Thymus (tissue), 11 donors: Measurements from ENCODE around the gene IFNE. TPM values are rescaled to one million over a fixed set of nuclear protein-coding genes. Genes with fewer than 3 reads are reported as not detected.

ENCODE experiments used
- DNase-seq, 9 donors: peaks; one replicate each; pipeline ENCODE4 v3.0.0-alpha.2; 2013; ENCODE audit warnings: low spot score in 9 of 9, low read depth in 6 of 9, missing footprints in 1 of 9
- H3K27ac ChIP-seq, 2 donors: one replicate each; pipeline ENCODE4 v1.5.1; 2013; ENCODE audit warnings: control low read depth in 1 of 2, low read depth in 1 of 2, low read length in 1 of 2, mild to moderate bottlenecking in 1 of 2, moderate library complexity in 1 of 2
- H3K27me3 ChIP-seq, 2 donors: one replicate each; pipeline ENCODE4 v1.5.1; 2013; ENCODE audit warnings: low read length in 1 of 2; ENCODE audit not compliant: control insufficient read depth in 2 of 2, insufficient read depth in 1 of 2
- H3K36me3 ChIP-seq, 2 donors: one replicate each; pipeline ENCODE4 v1.5.1; 2013; ENCODE audit warnings: low read length in 1 of 2, mild to moderate bottlenecking in 1 of 2, moderate library complexity in 1 of 2; ENCODE audit not compliant: control insufficient read depth in 2 of 2, insufficient read depth in 2 of 2
- H3K4me1 ChIP-seq, 2 donors: one replicate each; pipeline ENCODE4 v1.5.1; 2013; ENCODE audit warnings: low read length in 2 of 2; ENCODE audit not compliant: control insufficient read depth in 2 of 2, insufficient read depth in 2 of 2
- H3K4me3 ChIP-seq, 2 donors: one replicate each; pipeline ENCODE4 v1.5.1; 2013; ENCODE audit warnings: low read length in 2 of 2, control low read depth in 1 of 2, mild to moderate bottlenecking in 1 of 2
- H3K9me3 ChIP-seq, 2 donors: one replicate each; pipeline ENCODE4 v1.5.1; 2013; ENCODE audit warnings: low read length in 1 of 2, mild to moderate bottlenecking in 1 of 2; ENCODE audit not compliant: control insufficient read depth in 2 of 2, insufficient read depth in 1 of 2
- WGBS: extraction: QIAGEN DNeasy Blood & Tissue Kit; methylation state at CpG from one replicate; pipeline ENCODE4 v1.1.7; 2013; 5-methylcytosine and 5-hydroxymethylcytosine counted together
- polyA plus RNA-seq: library from polyadenylated mRNA; stranded (reverse); fragments of 200-250 nt; gene quantifications from one replicate; pipeline ENCODE4 v1.2.3, GENCODE V29; 2013
- total RNA-seq: library from RNA; stranded (reverse); fragments of 120-200 nt; gene quantifications from one replicate; pipeline ENCODE4 v1.2.4, GENCODE V29; 2013
- donor health status: healthy.

Gene IFNE
- total and polyA plus RNA-seq, 2 donors, result 0.09 to 0.41 TPM

GRCh38 chr9:21520501-21521228 is 38.6 kb upstream of the IFNE start:
- H3K27me3 ChIP-seq, result no peaks in the 10 kb centered on the region
- no peaks in the 10 kb centered on the region for H3K9me3 ChIP-seq
- H3K36me3 ChIP-seq, result no peaks in the 10 kb centered on the region
- no peak for DNase-seq
- H3K4me3 ChIP-seq, result no peak overlapping the region
- WGBS, result 94% methylated on average over 5 of the region's 5 CpGs
- H3K4me1 ChIP-seq, result no peaks in the 10 kb centered on the region
- H3K27ac ChIP-seq, result no peak overlapping the region

GRCh38 chr9:21519855-21520434 is 37.8 kb upstream of the IFNE start:
- H3K27ac ChIP-seq, result no peak overlapping the region
- no peak for DNase-seq
- WGBS, result 97% methylated on average over 2 of the region's 2 CpGs

GRCh38 chr9:21516796-21517195 is 34.7 kb upstream of the IFNE start:
- no peak overlapping the region for H3K27ac ChIP-seq
- no peaks in the 10 kb centered on the region for H3K9me3 ChIP-seq
- no peak overlapping the region for H3K4me3 ChIP-seq
- no peaks in the 10 kb centered on the region for H3K36me3 ChIP-seq
- H3K4me1 ChIP-seq, result no peaks in the 10 kb centered on the region
- 93% methylated on average over 3 of the region's 3 CpGs for WGBS
- DNase-seq, result no peak
- no peaks in the 10 kb centered on the region for H3K27me3 ChIP-seq

More at GRCh38 chr9:21519855-21520434, 37.8 kb upstream of the IFNE start:
- H3K4me3 ChIP-seq, result no peak overlapping the region
- no peaks in the 10 kb centered on the region for H3K27me3 ChIP-seq
- H3K9me3 ChIP-seq, result no peaks in the 10 kb centered on the region
- H3K4me1 ChIP-seq, result no peaks in the 10 kb centered on the region
- no peaks in the 10 kb centered on the region for H3K36me3 ChIP-seq

- 96% methylated on average over 1 of the region's 1 CpG for WGBS
- H3K27me3 ChIP-seq, result no peaks in the 10 kb centered on the region
- H3K27ac ChIP-seq, result no peak overlapping the region
- DNase-seq, result no peak
- no peak overlapping the region for H3K4me3 ChIP-seq
- H3K36me3 ChIP-seq, result no peaks in the 10 kb centered on the region
- H3K4me1 ChIP-seq, result no peaks in the 10 kb centered on the region
- H3K9me3 ChIP-seq, result no peaks in the 10 kb centered on the region
These were observed 31.3 kb upstream of the IFNE start for GRCh38 chr9:21513431-21513830.

GRCh38 chr9:21510806-21511205 is 28.7 kb upstream of the IFNE start:
- WGBS, result 85% methylated on average over 1 of the region's 1 CpG
- DNase-seq, result no peak
- H3K27me3 ChIP-seq, result no peaks in the 10 kb centered on the region

GRCh38 chr9:21507483-21507790 is 25.3 kb upstream of the IFNE start:
- no peaks in the 10 kb centered on the region for H3K9me3 ChIP-seq
- no peaks in the 10 kb centered on the region for H3K36me3 ChIP-seq
- no peak overlapping the region for H3K27ac ChIP-seq
- H3K4me3 ChIP-seq, result no peak overlapping the region
- WGBS, result 96% methylated on average over 3 of the region's 3 CpGs
- no peaks in the 10 kb centered on the region for H3K27me3 ChIP-seq
- DNase-seq, result no peak
- H3K4me1 ChIP-seq, result no peaks in the 10 kb centered on the region

More at GRCh38 chr9:21510806-21511205, 28.7 kb upstream of the IFNE start:
- Histone ChIP-seq H3K4me1 (no peaks in the 10 kb centered on the region), H3K36me3 (no peaks in the 10 kb centered on the region), H3K27ac (no peak overlapping the region), H3K9me3 (no peaks in the 10 kb centered on the region), H3K4me3 (no peak overlapping the region)

GRCh38 chr9:21506626-21507482 is 24.7 kb upstream of the IFNE start:
- no peak for DNase-seq
- no peak overlapping the region for H3K4me3 ChIP-seq
- no peaks in the 10 kb centered on the region for H3K4me1 ChIP-seq
- H3K27ac ChIP-seq, result no peak overlapping the region
- no peaks in the 10 kb centered on the region for H3K36me3 ChIP-seq
- no peaks in the 10 kb centered on the region for H3K27me3 ChIP-seq
- no peaks in the 10 kb centered on the region for H3K9me3 ChIP-seq
- WGBS, result 83% methylated on average over 4 of the region's 4 CpGs

- H3K27me3 ChIP-seq, result no peaks in the 10 kb centered on the region
- no peaks in the 10 kb centered on the region for H3K36me3 ChIP-seq
- 58% methylated on average over 10 of the region's 10 CpGs for WGBS
- no peaks in the 10 kb centered on the region for H3K4me1 ChIP-seq
- H3K27ac ChIP-seq, result no peak overlapping the region
- H3K4me3 ChIP-seq, result no peak overlapping the region
- no peak for DNase-seq
- H3K9me3 ChIP-seq, result no peaks in the 10 kb centered on the region
These were observed 23.5 kb upstream of the IFNE start for GRCh38 chr9:21505425-21506179.

GRCh38 chr9:21504894-21505293 is 22.8 kb upstream of the IFNE start:
- no peaks in the 10 kb centered on the region for H3K9me3 ChIP-seq
- H3K36me3 ChIP-seq, result no peaks in the 10 kb centered on the region
- no peaks in the 10 kb centered on the region for H3K4me1 ChIP-seq
- no peak for DNase-seq
- no peaks in the 10 kb centered on the region for H3K27me3 ChIP-seq
- H3K27ac ChIP-seq, result no peak overlapping the region
- H3K4me3 ChIP-seq, result no peak overlapping the region
